ENCODE measurements around the gene UQCC5. TPM values are rescaled to one million over a fixed set of nuclear protein-coding genes. Genes with fewer than 3 reads are reported as not detected.

The UQCC5 gene
- total and polyA plus RNA-seq, 2 donors from 2014 or later: 26.8 to 135 TPM

GRCh38 chr3:52544937-52545336, 8.5 kb downstream of the UQCC5 start:
- intact Hi-C loops (cut with DNase I): no loop called here
- no peak overlapping the region for H3K9ac ChIP-seq (ENCODE audit: low read length in 3 of 3)
- FAIRE-seq: no peak
- no peaks in the 10 kb centered on the region for H3K4me1 ChIP-seq (ENCODE audit: control insufficient read depth in 2 of 3, insufficient read depth in 2 of 3, low read depth in 1 of 3, low read length in 3 of 3)
- H3K9me3 ChIP-seq (ENCODE audit: control insufficient read depth in 2 of 3, insufficient read depth in 1 of 3, low read length in 3 of 3): no peaks in the 10 kb centered on the region
- peaks cover 3 to 28% (median 4%) of the 10 kb centered on the region in 3 donors for H3K36me3 ChIP-seq (ENCODE audit: control insufficient read depth in 2 of 3, insufficient read depth in 3 of 3, low read length in 3 of 3)
- no peak overlapping the region for H3K4me3 ChIP-seq (ENCODE audit: low read length in 3 of 3)
- no peak for DNase-seq
- H3K27ac ChIP-seq (ENCODE audit: low read depth in 2 of 2, low read length in 2 of 2): no peak overlapping the region
- no peak for TF ChIP-seq CTCF (IDR thresholded peaks at IDR 0.05; ENCODE audit: borderline replicate concordance, extremely low read depth, insufficient read depth)
- no peaks in the 10 kb centered on the region for H3K27me3 ChIP-seq (ENCODE audit: control insufficient read depth, insufficient read depth, low read length)

GRCh38 chr3:52546111-52546901, 9.9 kb downstream of the UQCC5 start:
- peaks cover 3 to 24% (median 9%) of the 10 kb centered on the region in 3 donors for H3K36me3 ChIP-seq (ENCODE audit: control insufficient read depth in 2 of 3, insufficient read depth in 3 of 3, low read length in 3 of 3)
- DNase-seq (no peak), FAIRE-seq (no peak)
- no peaks in the 10 kb centered on the region for H3K9me3 ChIP-seq (ENCODE audit: control insufficient read depth in 2 of 3, insufficient read depth in 1 of 3, low read length in 3 of 3)
- H3K27ac ChIP-seq (ENCODE audit: low read depth in 2 of 2, low read length in 2 of 2): no peak overlapping the region
- H3K27me3 ChIP-seq (ENCODE audit: control insufficient read depth, insufficient read depth, low read length): no peaks in the 10 kb centered on the region
- no peak overlapping the region for H3K9ac ChIP-seq (ENCODE audit: low read length in 3 of 3)
- H3K4me3 ChIP-seq (ENCODE audit: low read length in 3 of 3): no peak overlapping the region
- H3K4me1 ChIP-seq (ENCODE audit: control insufficient read depth in 2 of 3, insufficient read depth in 2 of 3, low read depth in 1 of 3, low read length in 3 of 3): no peaks in the 10 kb centered on the region
- no peak for TF ChIP-seq CTCF (IDR thresholded peaks at IDR 0.05; ENCODE audit: borderline replicate concordance, extremely low read depth, insufficient read depth)
- intact Hi-C loops (cut with DNase I): no loop called here

- Histone ChIP-seq H3K9me3 (ENCODE audit: control insufficient read depth in 2 of 3, insufficient read depth in 1 of 3, low read length in 3 of 3) (no peaks in the 10 kb centered on the region), H3K36me3 (ENCODE audit: control insufficient read depth in 2 of 3, insufficient read depth in 3 of 3, low read length in 3 of 3) (peaks cover 3 to 31% (median 11%) of the 10 kb centered on the region in 3 donors), H3K4me1 (ENCODE audit: control insufficient read depth in 2 of 3, insufficient read depth in 2 of 3, low read depth in 1 of 3, low read length in 3 of 3) (no peaks in the 10 kb centered on the region), H3K9ac (ENCODE audit: low read length in 3 of 3) (no peak overlapping the region), H3K4me3 (ENCODE audit: low read length in 3 of 3) (no peak overlapping the region), H3K27me3 (ENCODE audit: control insufficient read depth, insufficient read depth, low read length) (no peaks in the 10 kb centered on the region), H3K27ac (ENCODE audit: low read depth in 2 of 2, low read length in 2 of 2) (no peak overlapping the region)
- no peak for TF ChIP-seq CTCF (IDR thresholded peaks at IDR 0.05; ENCODE audit: borderline replicate concordance, extremely low read depth, insufficient read depth)
- FAIRE-seq (no peak), DNase-seq (no peak)
- intact Hi-C loops (cut with DNase I): no loop called here
These were observed 10.7 kb downstream of the UQCC5 start for GRCh38 chr3:52547143-52547542.
